ENCODE results near the gene TANC1.

The TANC1 gene

DNA sequence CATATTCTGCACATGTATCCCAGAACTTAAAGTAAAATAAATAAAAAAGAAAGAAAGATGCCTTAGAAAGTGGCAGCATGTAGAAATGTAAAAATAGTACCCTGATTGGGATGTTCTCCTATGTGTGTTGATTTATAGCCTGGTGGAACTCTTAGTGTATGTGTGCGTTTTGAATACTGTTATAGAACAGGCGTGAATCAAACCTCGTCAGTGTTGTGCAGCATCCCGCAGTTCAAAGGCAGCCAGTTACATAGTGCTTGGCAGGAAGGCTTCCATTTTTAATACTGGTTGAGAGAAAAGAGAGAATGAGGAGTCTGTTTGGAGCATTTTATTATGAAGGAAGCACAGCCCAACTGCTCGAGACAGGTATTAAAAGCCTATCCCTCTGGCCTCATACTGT lies 49.4 kb downstream of the TANC1 start:
- no peak for TF ChIP-seq EZH2phosphoT487 (IDR thresholded peaks at IDR 0.05; ENCODE audit: borderline replicate concordance)
- TF ChIP-seq, protein P1, sequence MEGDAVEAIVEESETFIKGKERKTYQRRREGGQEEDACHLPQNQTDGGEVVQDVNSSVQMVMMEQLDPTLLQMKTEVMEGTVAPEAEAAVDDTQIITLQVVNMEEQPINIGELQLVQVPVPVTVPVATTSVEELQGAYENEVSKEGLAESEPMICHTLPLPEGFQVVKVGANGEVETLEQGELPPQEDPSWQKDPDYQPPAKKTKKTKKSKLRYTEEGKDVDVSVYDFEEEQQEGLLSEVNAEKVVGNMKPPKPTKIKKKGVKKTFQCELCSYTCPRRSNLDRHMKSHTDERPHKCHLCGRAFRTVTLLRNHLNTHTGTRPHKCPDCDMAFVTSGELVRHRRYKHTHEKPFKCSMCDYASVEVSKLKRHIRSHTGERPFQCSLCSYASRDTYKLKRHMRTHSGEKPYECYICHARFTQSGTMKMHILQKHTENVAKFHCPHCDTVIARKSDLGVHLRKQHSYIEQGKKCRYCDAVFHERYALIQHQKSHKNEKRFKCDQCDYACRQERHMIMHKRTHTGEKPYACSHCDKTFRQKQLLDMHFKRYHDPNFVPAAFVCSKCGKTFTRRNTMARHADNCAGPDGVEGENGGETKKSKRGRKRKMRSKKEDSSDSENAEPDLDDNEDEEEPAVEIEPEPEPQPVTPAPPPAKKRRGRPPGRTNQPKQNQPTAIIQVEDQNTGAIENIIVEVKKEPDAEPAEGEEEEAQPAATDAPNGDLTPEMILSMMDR (conservative IDR thresholded peaks at IDR 0.05; ENCODE audit: low read length) = no peak
- H3K36me3 ChIP-seq (ENCODE audit: insufficient read depth, low read length) = no peaks in the 10 kb centered on the region
- H3K4me2 ChIP-seq (ENCODE audit: low read depth, low read length, poor library complexity, severe bottlenecking) = no peak overlapping the region
- peaks cover 9% of the 10 kb centered on the region; the same call in 1 of the 2 replicates for H3K9me3 ChIP-seq (ENCODE audit: insufficient read depth, low read depth, low read length)
- no peaks in the 10 kb centered on the region for H3K27me3 ChIP-seq (ENCODE audit: insufficient read depth, low read length, poor library complexity, severe bottlenecking)
- H2AFZ ChIP-seq (ENCODE audit: low read length) = no peak overlapping the region
- no peaks in the 10 kb centered on the region for H3K79me2 ChIP-seq (ENCODE audit: insufficient read depth, low read length)
- H3K9me2 ChIP-seq (replicated peaks; ENCODE audit: low read depth, low read length) = no peaks in the 10 kb centered on the region
- no peaks in the 10 kb centered on the region for H4K20me1 ChIP-seq (ENCODE audit: insufficient read depth, low read length, poor library complexity, severe bottlenecking)
- no peak overlapping the region for H3K9ac ChIP-seq (ENCODE audit: low read depth, low read length, poor library complexity, severe bottlenecking)
- H3F3A ChIP-seq (ENCODE audit: low read depth) = no peaks in the 10 kb centered on the region
- no peaks in the 10 kb centered on the region for H3K4me1 ChIP-seq (ENCODE audit: insufficient read depth, low read length, poor library complexity, severe bottlenecking)
- H3K4me3 ChIP-seq (ENCODE audit: low read length, poor library complexity, severe bottlenecking) = no peak overlapping the region

DNA sequence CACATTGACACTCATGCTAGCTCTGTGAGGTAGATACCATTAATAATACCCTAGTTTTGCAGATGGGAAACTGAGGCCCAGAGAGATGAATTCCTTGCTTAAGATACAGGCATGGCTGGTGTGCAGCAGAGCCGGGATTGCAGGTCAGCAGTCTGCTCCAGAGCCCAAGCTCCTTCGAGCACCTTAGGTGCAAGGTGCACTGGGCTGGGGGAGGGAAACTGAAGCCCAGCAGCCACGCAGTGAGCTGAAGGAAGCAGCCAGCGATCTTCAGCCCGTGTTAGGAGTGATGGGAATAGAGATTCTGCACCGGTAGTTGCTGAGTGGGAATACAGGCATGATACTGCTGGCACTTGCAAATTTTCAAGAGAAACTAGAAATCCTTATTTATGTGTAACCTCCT lies 50.6 kb downstream of the TANC1 start:
- Histone ChIP-seq H3K27me3 (ENCODE audit: insufficient read depth, low read length, poor library complexity, severe bottlenecking) (no peaks in the 10 kb centered on the region), H3K4me1 (ENCODE audit: insufficient read depth, low read length, poor library complexity, severe bottlenecking) (no peaks in the 10 kb centered on the region), H3K9me3 (ENCODE audit: insufficient read depth, low read depth, low read length) (peaks cover 9% of the 10 kb centered on the region; the same call in 1 of the 2 replicates), H3K4me2 (ENCODE audit: low read depth, low read length, poor library complexity, severe bottlenecking) (no peak overlapping the region), H4K20me1 (ENCODE audit: insufficient read depth, low read length, poor library complexity, severe bottlenecking) (no peaks in the 10 kb centered on the region), H3K9ac (ENCODE audit: low read depth, low read length, poor library complexity, severe bottlenecking) (no peak overlapping the region), H3K36me3 (ENCODE audit: insufficient read depth, low read length) (no peaks in the 10 kb centered on the region), H3K9me2 (replicated peaks; ENCODE audit: low read depth, low read length) (no peaks in the 10 kb centered on the region), H3F3A (ENCODE audit: low read depth) (no peaks in the 10 kb centered on the region), H3K79me2 (ENCODE audit: insufficient read depth, low read length) (no peaks in the 10 kb centered on the region), H2AFZ (ENCODE audit: low read length) (no peak overlapping the region), H3K4me3 (ENCODE audit: low read length, poor library complexity, severe bottlenecking) (no peak overlapping the region)
- no peak for TF ChIP-seq EZH2phosphoT487 (IDR thresholded peaks at IDR 0.05; ENCODE audit: borderline replicate concordance)
- TF ChIP-seq, protein P1 (conservative IDR thresholded peaks at IDR 0.05; ENCODE audit: low read length) = no peak

DNA sequence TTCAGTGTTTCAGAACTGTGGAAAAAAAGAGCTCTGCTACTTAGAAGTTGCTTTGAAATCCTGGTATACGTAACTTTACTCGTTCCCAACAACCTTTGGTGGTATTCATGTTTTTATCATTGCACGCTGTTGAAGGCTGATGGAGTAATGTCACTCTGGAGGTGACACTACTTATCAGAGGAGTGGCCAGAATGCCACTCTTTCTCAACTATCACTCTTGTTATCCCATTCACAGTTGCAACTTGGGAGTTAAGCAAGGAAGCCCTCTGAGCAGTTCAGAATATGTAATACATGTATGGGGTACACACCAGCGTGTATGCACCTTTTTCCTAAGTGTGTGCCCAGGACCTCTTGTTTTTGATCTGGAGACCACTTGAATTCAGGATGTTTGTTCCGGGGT lies 53.6 kb downstream of the TANC1 start:
- Histone ChIP-seq H3K4me1 (ENCODE audit: insufficient read depth, low read length, poor library complexity, severe bottlenecking) (peaks cover 8% of the 10 kb centered on the region), H3K9ac (ENCODE audit: low read depth, low read length, poor library complexity, severe bottlenecking) (no peak overlapping the region), H3K79me2 (ENCODE audit: insufficient read depth, low read length) (no peaks in the 10 kb centered on the region), H3K4me3 (ENCODE audit: low read length, poor library complexity, severe bottlenecking) (no peak overlapping the region), H3F3A (ENCODE audit: low read depth) (no peaks in the 10 kb centered on the region), H2AFZ (ENCODE audit: low read length) (no peak overlapping the region), H3K9me3 (ENCODE audit: insufficient read depth, low read depth, low read length) (no peaks in the 10 kb centered on the region), H3K4me2 (ENCODE audit: low read depth, low read length, poor library complexity, severe bottlenecking) (no peak overlapping the region), H3K36me3 (ENCODE audit: insufficient read depth, low read length) (no peaks in the 10 kb centered on the region), H4K20me1 (ENCODE audit: insufficient read depth, low read length, poor library complexity, severe bottlenecking) (no peaks in the 10 kb centered on the region), H3K9me2 (replicated peaks; ENCODE audit: low read depth, low read length) (no peaks in the 10 kb centered on the region), H3K27me3 (ENCODE audit: insufficient read depth, low read length, poor library complexity, severe bottlenecking) (no peaks in the 10 kb centered on the region)
- TF ChIP-seq EZH2phosphoT487 (IDR thresholded peaks at IDR 0.05; ENCODE audit: borderline replicate concordance) = no peak
- TF ChIP-seq, protein P1 (conservative IDR thresholded peaks at IDR 0.05; ENCODE audit: low read length) = no peak
